OCI-LY3 (cell line): ENCODE data around the gene RAB11FIP4.

Source experiments
- CTCF ChIP-seq: fragments of 200-600, 300-600 bp; sonication (generic); IDR thresholded peaks from 2 replicates; pipeline ENCODE4 v1.5.1; 2014; ENCODE audit warnings: antibody characterized with exemption, low read length, low read depth
- EZH2phosphoT487 ChIP-seq: fragments of 200-600 bp; shearing (Covaris generic); IDR thresholded peaks from 2 replicates; pipeline ENCODE4 v1.6.1; 2018; ENCODE audit warnings: antibody characterized with exemption, mixed run types, low read depth

- TF ChIP-seq CTCF (no peak), EZH2phosphoT487 (no peak)
Measured at GRCh38 chr17:31535581-31535981, 144.1 kb downstream of the RAB11FIP4 start.
